HEK293 (cell line): Measurements from ENCODE around the gene SURF4.

Source experiments
- CTCF ChIA-PET: fragments of 350-600 bp; formaldehyde crosslinking; extraction: SDS; loops from one replicate; lab custom pipeline; 2021; ENCODE audit warnings: antibody characterized with exemption; lab: Yijun Ruan, JAX
- POLR2A ChIA-PET: fragments of 300-600 bp; formaldehyde crosslinking; extraction: SDS; loops from one replicate; lab custom pipeline; 2020; ENCODE audit warnings: antibody characterized with exemption, inconsistent platforms; lab: Yijun Ruan, JAX
- H3K27ac ChIP-seq: fragments of 200-500 bp; sonication (Bioruptor generic); 2 replicates; pipeline ENCODE4 v1.5.1; 2014; ENCODE audit warnings: low read depth, low read length, control low read depth, inconsistent platforms; ENCODE audit errors: extremely low read depth
- H3K36me3 ChIP-seq, 2 experiments: fragments of 200-500 bp in 1 of 2; sonication (Bioruptor generic) in 1 of 2; 1 replicate in 1 of 2; 2 replicates in 1 of 2; pipeline ENCODE4 v1.5.1; 2014 to 2017; ENCODE audit warnings: inconsistent platforms in 2 of 2, low read length in 2 of 2; ENCODE audit not compliant: control insufficient read depth in 2 of 2, insufficient read depth in 1 of 2
- H3K4me1 ChIP-seq: fragments of 200-500 bp; sonication (Bioruptor generic); 2 replicates; pipeline ENCODE4 v1.5.1; 2014; ENCODE audit warnings: mild to moderate bottlenecking, low read length, inconsistent platforms; ENCODE audit not compliant: control insufficient read depth, insufficient read depth
- H3K4me3 ChIP-seq: 2 replicates; pipeline ENCODE4 v1.5.1; 2011; ENCODE audit warnings: low read depth, mild to moderate bottlenecking, control low read depth, low read length, moderate library complexity
- H3K9me3 ChIP-seq: fragments of 200-500 bp; sonication (Bioruptor generic); 2 replicates; pipeline ENCODE4 v1.5.1; 2014; ENCODE audit warnings: low read depth, low read length, inconsistent platforms; ENCODE audit not compliant: control insufficient read depth, insufficient read depth
- FEZF1 ChIP-seq: fragments of 450-650 bp; formaldehyde crosslinking; IDR thresholded peaks from 2 replicates; pipeline ENCODE4 v1.5.1; 2016; ENCODE audit warnings: missing biosample characterization, missing genetic modification characterization
- YY2 ChIP-seq: fragments of 450-650 bp; formaldehyde crosslinking; IDR thresholded peaks from 2 replicates; pipeline ENCODE4 v1.5.1; 2016; ENCODE audit warnings: missing biosample characterization, missing genetic modification characterization
- ZFHX2 ChIP-seq: fragments of 450-650 bp; formaldehyde crosslinking; conservative IDR thresholded peaks from 2 replicates; pipeline ENCODE4 v1.5.1; 2016; ENCODE audit warnings: missing biosample characterization, missing genetic modification characterization
- ZNF266 ChIP-seq: fragments of 450-650 bp; formaldehyde crosslinking; IDR thresholded peaks from 2 replicates; pipeline ENCODE4 v1.5.1; 2016; ENCODE audit warnings: missing biosample characterization, missing genetic modification characterization, low read depth
- ZNF311 ChIP-seq: fragments of 450-650 bp; formaldehyde crosslinking; IDR thresholded peaks from 2 replicates; pipeline ENCODE4 v1.5.1; 2017; ENCODE audit warnings: missing biosample characterization, missing genetic modification characterization, borderline replicate concordance
- ZNF391 ChIP-seq: fragments of 450-650 bp; formaldehyde crosslinking; IDR thresholded peaks from 2 replicates; pipeline ENCODE4 v1.5.1; 2016; ENCODE audit warnings: low read depth, missing biosample characterization, missing genetic modification characterization, borderline replicate concordance
- ZNF423 ChIP-seq: fragments of 450-650 bp; formaldehyde crosslinking; IDR thresholded peaks from 2 replicates; pipeline ENCODE4 v1.5.1; 2016; ENCODE audit warnings: missing biosample characterization, missing genetic modification characterization
- ZNF426 ChIP-seq: fragments of 450-650 bp; formaldehyde crosslinking; IDR thresholded peaks from 2 replicates; pipeline ENCODE4 v1.5.1; 2017; ENCODE audit warnings: missing biosample characterization, missing genetic modification characterization, mild to moderate bottlenecking, inconsistent platforms, moderate library complexity
- TF ChIP-seq, protein P1 (sequence below): fragments of 450-650 bp; formaldehyde crosslinking; conservative IDR thresholded peaks from 2 replicates; pipeline ENCODE4 v1.5.1; 2016; ENCODE audit warnings: low read depth, missing biosample characterization, missing genetic modification characterization
- TF ChIP-seq, protein P2 (sequence below): fragments of 450-650 bp; formaldehyde crosslinking; IDR thresholded peaks from 2 replicates; pipeline ENCODE4 v1.5.1; 2016; ENCODE audit warnings: missing biosample characterization, missing genetic modification characterization
- TF ChIP-seq, protein P3 (sequence below): fragments of 450-650 bp; formaldehyde crosslinking; IDR thresholded peaks from 2 replicates; pipeline ENCODE4 v1.5.1; 2016; ENCODE audit warnings: missing biosample characterization, missing genetic modification characterization
- TF ChIP-seq, protein P4 (sequence below): fragments of 450-650 bp; formaldehyde crosslinking; IDR thresholded peaks from 2 replicates; pipeline ENCODE4 v1.5.1; 2017; ENCODE audit warnings: missing biosample characterization, missing genetic modification characterization

SURF4 gene

DNA sequence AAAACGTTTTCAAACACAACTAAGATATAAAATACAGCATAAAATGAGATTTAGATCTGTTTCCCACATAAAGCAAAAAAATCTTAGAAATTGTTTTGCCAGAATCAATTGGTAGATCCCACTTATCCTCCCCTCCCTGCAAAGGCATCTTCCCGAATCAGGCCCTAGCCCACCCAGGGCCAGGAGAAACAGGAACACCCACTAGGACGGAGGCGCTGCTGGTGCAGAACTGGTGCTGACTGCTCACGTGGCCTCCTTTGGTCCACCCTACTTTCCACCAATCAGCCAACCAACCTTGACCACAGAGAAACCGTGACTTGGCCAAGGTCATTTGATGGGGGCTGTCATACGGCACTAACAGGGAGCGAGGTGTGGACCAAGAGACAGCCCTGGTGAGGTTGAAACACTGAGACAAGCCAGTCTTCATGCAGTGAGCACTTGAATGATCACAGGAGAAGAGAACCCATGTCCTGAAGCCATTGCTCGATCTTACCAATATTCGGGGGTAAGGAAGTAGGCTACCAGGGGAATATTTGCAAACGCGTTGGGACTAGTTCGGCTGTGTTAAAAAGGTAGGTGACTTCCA is 14.3 kb downstream of the SURF4 start (continued):
- TF ChIP-seq, protein P1, sequence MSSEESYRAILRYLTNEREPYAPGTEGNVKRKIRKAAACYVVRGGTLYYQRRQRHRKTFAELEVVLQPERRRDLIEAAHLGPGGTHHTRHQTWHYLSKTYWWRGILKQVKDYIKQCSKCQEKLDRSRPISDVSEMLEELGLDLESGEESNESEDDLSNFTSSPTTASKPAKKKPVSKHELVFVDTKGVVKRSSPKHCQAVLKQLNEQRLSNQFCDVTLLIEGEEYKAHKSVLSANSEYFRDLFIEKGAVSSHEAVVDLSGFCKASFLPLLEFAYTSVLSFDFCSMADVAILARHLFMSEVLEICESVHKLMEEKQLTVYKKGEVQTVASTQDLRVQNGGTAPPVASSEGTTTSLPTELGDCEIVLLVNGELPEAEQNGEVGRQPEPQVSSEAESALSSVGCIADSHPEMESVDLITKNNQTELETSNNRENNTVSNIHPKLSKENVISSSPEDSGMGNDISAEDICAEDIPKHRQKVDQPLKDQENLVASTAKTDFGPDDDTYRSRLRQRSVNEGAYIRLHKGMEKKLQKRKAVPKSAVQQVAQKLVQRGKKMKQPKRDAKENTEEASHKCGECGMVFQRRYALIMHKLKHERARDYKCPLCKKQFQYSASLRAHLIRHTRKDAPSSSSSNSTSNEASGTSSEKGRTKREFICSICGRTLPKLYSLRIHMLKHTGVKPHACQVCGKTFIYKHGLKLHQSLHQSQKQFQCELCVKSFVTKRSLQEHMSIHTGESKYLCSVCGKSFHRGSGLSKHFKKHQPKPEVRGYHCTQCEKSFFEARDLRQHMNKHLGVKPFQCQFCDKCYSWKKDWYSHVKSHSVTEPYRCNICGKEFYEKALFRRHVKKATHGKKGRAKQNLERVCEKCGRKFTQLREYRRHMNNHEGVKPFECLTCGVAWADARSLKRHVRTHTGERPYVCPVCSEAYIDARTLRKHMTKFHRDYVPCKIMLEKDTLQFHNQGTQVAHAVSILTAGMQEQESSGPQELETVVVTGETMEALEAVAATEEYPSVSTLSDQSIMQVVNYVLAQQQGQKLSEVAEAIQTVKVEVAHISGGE (tag by site-specific recombination) = no peak
- TF ChIP-seq, protein P2, sequence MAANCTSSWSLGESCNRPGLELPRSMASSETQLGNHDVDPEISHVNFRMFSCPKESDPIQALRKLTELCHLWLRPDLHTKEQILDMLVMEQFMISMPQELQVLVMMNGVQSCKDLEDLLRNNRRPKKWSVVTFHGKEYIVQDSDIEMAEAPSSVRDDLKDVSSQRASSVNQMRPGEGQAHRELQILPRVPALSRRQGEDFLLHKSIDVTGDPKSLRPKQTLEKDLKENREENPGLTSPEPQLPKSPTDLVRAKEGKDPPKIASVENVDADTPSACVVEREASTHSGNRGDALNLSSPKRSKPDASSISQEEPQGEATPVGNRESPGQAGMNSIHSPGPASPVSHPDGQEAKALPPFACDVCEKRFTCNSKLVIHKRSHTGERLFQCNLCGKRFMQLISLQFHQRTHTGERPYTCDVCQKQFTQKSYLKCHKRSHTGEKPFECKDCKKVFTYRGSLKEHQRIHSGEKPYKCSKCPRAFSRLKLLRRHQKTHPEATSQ (tag by site-specific recombination) = no peak
- no peak for TF ChIP-seq ZNF311 (tag by site-specific recombination)
- TF ChIP-seq, protein P3, sequence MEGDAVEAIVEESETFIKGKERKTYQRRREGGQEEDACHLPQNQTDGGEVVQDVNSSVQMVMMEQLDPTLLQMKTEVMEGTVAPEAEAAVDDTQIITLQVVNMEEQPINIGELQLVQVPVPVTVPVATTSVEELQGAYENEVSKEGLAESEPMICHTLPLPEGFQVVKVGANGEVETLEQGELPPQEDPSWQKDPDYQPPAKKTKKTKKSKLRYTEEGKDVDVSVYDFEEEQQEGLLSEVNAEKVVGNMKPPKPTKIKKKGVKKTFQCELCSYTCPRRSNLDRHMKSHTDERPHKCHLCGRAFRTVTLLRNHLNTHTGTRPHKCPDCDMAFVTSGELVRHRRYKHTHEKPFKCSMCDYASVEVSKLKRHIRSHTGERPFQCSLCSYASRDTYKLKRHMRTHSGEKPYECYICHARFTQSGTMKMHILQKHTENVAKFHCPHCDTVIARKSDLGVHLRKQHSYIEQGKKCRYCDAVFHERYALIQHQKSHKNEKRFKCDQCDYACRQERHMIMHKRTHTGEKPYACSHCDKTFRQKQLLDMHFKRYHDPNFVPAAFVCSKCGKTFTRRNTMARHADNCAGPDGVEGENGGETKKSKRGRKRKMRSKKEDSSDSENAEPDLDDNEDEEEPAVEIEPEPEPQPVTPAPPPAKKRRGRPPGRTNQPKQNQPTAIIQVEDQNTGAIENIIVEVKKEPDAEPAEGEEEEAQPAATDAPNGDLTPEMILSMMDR (tag by site-specific recombination) = no peak
- no peak for TF ChIP-seq FEZF1 (tag by site-specific recombination)
- no peak for TF ChIP-seq ZNF266

DNA sequence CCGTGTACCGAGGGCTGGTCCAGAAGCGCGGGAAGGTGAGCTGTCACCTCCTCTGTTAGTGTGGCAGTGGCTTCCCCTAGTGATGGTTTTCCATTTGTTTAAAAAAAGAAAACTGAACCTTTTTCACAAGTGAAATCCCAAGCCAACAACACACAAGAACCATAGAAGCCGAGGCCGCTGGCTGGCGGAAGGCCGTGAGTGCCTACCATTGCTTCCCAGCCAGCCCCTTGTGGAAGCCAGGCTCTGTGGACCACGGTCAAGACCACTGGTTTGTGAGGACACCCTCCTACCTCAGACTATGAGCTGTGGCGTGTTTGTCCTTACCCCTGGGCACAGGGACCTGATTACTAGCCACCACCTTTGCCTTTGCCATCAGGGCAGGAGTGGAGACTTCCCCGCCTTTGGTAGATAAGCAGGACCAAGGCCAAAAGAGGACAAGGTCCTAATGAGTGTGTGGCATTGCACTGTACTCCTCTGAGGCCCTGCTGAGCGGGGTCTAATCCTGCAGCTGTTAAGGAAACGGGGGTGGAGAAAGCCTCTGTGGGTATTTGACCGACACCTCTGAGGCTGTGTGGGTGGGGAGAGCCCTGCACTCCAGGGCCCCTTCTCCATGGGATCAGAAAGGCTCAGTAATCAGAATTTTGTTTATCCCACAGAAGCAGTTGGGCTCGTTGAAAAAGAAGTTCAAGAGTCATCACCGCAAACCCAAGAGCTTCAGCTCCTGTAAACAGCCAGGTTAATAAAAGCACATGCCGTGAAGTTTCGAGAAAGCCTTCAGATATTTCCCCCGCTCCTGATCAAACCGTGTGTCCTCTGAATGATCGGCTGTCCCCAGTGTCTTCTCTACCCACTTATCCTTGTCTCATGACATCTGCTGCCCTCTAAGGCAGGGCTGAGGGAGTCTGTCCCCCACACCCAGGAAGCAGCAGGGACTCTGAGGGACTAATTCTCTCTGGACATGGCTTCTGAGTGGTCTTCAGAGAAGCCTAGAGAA is 15.2 kb downstream of the SURF4 start:
- POLR2A ChIA-PET = interaction anchor here (1.2 to 6.6 kb wide), 3 partner anchors 10 to 14 kb away, joined by 3 to 89 read pairs (median 11); partner anchors contain the start of genes MED22 and RPL7A
- H3K4me3 ChIP-seq = no peak overlapping the region
- CTCF ChIA-PET = interaction anchor here (0.9 to 1.7 kb wide), 5 partner anchors 16 to 126 kb away, joined by 3 to 7 read pairs (median 4); no protein-coding TSS in a partner anchor
- peaks cover 3 to 82% of the 10 kb centered on the region in 2 experiments for H3K36me3 ChIP-seq
- no peaks in the 10 kb centered on the region for H3K4me1 ChIP-seq
- H3K9me3 ChIP-seq = no peaks in the 10 kb centered on the region
- TF ChIP-seq ZNF426 (tag by site-specific recombination) = no peak
- TF ChIP-seq YY2 (tag by site-specific recombination) = no peak
- TF ChIP-seq ZFHX2 (tag by site-specific recombination) = 0 out of 2 replicates have a peak, but pooled peaks have one; percentile 37
- no peak for TF ChIP-seq ZNF423 (tag by site-specific recombination)
- TF ChIP-seq, protein P4, sequence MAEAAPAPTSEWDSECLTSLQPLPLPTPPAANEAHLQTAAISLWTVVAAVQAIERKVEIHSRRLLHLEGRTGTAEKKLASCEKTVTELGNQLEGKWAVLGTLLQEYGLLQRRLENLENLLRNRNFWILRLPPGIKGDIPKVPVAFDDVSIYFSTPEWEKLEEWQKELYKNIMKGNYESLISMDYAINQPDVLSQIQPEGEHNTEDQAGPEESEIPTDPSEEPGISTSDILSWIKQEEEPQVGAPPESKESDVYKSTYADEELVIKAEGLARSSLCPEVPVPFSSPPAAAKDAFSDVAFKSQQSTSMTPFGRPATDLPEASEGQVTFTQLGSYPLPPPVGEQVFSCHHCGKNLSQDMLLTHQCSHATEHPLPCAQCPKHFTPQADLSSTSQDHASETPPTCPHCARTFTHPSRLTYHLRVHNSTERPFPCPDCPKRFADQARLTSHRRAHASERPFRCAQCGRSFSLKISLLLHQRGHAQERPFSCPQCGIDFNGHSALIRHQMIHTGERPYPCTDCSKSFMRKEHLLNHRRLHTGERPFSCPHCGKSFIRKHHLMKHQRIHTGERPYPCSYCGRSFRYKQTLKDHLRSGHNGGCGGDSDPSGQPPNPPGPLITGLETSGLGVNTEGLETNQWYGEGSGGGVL (tag by site-specific recombination) = no peak
- TF ChIP-seq ZNF391 (tag by site-specific recombination) = no peak
- H3K27ac ChIP-seq = no peak overlapping the region
